ENCODE results near the gene OTUD7B.
A peak's percentile ranks its signal among the peaks of the same experiment; 100 is the strongest.
"Not testable (repeated sequence)": the region's sequence is repeated elsewhere in the genome, so short reads cannot be mapped to it uniquely, and the experiment has no call there.

Gene OTUD7B

GRCh38 chr1:149942885-149943284 is 67.6 kb downstream of the OTUD7B start:
- no peak for DNase-seq

- peak; percentile 27 for DNase-seq
Observed at GRCh38 chr1:149942207-149942606, 68.3 kb downstream of the OTUD7B start.

DNA sequence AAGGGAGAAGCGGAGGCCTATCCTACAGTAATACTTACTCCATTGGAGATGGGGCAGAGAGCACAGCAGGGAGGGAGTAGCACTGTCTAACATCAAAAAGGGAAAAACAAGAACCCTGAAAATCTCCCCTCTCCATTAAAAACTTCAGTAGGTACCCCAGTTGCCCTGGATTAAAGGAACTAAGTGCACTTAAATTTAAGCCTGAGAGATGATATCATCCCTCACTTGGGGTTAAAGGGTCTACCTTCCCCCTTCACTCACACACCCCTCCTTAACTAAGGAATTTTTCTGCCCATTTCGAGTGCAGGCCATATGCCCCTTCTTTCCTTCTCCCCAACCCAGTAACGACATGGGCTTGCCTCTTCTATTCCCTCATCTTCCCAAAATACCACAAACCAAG is 70.1 kb downstream of the OTUD7B start:
- DNase-seq = no peak

GRCh38 chr1:149938668-149939003 is 71.9 kb downstream of the OTUD7B start:
- DNase-seq = not testable (repeated sequence)

- no peak for DNase-seq
Observed at GRCh38 chr1:149937759-149938158, 72.8 kb downstream of the OTUD7B start.

GRCh38 chr1:149936992-149937705 is 73.4 kb downstream of the OTUD7B start:
- peak; percentile 37 for DNase-seq

GRCh38 chr1:149936170-149936991 is 74.1 kb downstream of the OTUD7B start, which contains the start of gene MTMR11:
Gene MTMR11, minus strand, starts transcription at chr1:149936879. Its CDS starts 232 bp downstream, at chr1:149936647.
- peak; percentile 52 for DNase-seq

DNA sequence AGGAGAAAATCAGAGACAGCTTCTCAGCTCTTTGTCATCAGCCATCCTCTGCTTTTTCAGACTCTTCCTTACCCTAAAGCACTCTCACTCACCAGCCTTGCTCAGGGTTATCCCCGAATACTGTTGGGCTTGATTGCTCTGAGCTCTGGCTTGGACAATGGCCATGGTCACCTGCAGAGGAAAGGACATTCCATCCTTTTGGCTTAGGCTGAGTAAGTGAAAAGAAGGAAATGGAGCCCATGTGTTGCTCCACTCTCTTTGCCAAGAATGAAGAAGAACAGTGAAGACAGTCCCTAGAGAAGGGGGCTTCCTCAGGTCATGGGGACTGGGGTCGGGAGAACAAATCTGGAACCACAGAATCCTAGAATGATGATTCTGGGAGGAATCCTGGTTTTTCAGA is 76.2 kb downstream of the OTUD7B start:
- DNase-seq = no peak

- DNase-seq = no peak
Observed at GRCh38 chr1:149933208-149933607, 77.3 kb downstream of the OTUD7B start.

- no peak for DNase-seq
Observed at GRCh38 chr1:149932474-149932873, 78.1 kb downstream of the OTUD7B start.

DNA sequence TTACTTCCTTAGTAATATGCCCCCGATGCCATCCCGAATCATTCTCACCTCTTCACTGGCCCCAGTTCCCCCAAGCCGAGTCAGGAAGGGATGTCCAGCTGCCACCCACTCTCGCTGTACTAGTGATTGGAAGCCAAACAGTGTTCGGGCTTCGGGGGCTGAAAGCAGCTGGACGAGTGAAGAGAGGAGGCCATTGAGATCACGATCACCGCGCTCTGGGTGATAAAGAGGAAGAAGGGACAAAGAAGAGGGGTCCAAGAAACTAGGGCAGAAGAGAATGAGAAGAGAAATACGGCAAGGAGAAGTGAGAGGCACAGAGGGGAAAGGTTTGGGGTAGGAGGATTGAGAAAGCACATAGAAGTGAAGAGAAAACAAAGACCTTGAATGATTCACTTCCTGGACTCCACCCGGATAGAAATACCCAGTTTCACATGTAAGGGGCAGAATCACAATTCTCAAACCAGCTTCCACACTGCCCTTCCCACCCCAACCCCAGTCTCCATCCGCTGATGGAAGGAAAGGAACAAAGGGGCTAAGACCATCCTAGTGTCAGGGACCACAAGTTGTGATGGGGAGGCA is 79.2 kb downstream of the OTUD7B start:
- DNase-seq = peak; percentile 44

DNA sequence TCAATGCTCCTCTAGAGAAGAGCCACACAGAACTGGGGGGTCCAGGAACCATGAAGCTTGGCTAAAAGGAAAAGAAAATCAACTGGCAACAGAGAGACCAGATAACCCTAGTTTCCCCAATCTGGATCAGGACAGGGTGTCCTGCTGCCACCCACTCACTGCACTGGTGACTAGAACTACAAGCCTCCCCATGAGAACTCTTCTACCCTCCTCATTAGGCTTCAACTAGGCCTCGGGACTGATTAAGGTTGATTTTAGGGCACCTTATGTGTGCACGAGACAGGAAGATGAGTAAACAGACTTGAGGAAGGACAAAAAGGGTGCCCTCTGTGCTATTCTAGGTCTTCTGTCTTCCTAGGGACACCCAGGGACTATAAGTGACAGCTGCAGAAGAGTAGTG is 80.7 kb downstream of the OTUD7B start:
- no peak for DNase-seq

DNA sequence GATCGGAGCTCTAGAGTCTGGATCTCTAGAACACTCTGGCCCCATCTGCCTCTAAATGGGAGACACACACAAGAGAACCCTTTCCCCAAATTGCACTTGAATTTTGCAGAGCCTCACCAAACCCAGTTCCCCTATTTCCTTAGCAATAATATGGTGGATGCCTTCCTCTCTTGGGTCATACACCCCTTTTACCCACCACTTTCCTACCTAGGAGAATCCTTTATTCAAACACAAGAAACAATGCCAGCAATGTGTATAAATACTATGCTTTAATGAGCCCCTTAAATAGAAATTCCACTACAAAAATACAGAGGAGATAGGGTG is 82.2 kb downstream of the OTUD7B start:
- no peak for DNase-seq

- peak; percentile 93 for DNase-seq
Observed at GRCh38 chr1:149927563-149928400, 82.7 kb downstream of the OTUD7B start, which contains the start of gene SF3B4. Gene SF3B4, minus strand, starts transcription at chr1:149927803. Its CDS starts 44 bp downstream, at chr1:149927759.

DNA sequence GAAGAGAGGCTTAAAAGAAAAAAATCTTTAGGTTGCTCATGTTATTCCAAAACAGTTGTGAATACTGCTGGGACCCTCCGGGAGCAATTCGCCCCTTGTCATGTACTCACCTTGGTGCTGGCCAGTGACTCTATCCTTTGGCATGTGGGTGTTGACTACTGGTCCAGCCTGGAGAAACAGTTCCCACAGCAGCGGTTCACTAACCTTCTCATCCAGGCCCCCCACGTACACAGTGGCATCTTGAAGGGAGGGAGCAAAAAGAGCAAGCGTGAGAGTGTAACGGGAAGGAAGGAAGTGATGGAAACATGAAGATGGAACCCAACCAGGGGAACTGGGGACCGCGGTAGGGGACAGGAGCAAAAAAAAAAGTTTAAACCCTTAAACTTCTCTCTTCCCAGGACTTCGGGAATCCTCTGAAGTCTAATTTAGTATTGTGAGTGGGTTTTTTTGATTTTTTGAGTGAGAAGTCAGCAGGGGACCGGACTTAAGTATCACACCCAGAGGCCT is 83.4 kb downstream of the OTUD7B start:
- DNase-seq = peak; percentile 40

DNA sequence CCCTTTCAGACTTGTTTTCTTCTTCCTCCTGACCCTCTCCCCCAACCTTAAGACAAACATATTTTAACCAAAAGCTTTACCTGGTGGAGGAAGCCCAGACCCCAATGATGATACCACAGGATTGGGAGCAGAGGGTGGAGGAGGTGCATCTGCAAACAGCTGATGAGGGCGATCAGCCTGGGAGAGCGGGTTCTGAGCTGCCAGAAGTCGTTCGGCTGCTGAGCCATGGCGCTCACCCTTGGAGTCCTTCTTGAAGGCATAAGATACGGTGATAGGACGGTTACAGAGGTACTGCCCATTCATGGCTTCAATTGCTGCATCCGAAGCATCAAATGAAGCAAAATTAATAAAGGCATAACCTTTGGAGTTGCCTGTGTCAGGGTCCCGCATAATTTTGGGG is 84.2 kb downstream of the OTUD7B start:
- DNase-seq = no peak

DNA sequence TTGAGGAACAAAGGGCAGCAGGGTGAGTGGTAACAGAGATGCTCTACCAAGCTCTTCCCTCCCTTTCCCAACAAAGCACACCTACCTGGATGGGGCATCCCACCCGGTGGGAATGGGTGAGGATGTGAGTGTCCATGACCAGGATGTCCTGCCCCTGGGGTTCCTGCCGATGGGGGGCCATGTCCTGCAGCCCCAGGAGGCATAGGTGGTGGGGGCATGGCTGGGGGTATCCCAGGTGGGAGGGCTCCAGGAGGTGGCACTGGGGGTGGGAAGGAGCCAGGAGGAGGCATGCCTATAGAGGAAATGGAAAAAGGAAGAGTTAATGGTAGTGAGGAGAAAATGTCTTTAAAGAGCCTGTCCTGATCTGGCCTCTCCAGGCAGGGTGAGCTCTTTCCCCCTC is 84.8 kb downstream of the OTUD7B start:
- DNase-seq = no peak

- DNase-seq = no peak
Observed at GRCh38 chr1:149925345-149925744, 85.2 kb downstream of the OTUD7B start.

- no peak for DNase-seq
Observed at GRCh38 chr1:149923626-149924025, 86.9 kb downstream of the OTUD7B start.

DNA sequence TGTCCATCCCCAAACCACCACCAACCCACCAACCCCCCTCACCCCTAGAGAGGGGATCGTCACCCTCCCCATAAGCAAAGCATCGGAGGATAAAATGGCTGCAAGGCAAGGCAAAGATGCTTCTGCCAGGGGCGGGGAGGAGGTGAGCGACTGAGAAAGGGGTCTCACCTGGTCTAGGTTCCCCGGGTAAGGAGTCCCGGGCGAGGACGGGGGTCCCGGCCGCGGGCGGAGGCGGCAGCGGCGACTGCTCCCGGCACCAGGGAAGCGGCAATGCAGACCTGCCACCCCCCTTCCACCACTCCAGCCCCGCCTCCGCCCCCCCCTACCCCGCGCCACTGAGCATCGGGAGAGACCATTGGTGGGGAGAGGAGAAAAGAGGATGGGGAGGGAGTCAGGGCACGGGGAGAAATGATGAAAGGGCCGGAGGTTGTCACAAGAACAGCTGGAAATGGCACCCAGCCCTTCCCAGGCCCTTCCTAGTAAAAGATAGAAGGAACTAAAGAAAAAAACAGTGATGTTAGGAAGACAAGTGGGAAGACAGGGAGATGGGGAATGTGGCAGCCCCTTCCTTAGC is 92.9 kb downstream of the OTUD7B start, which contains the start of gene SV2A:
Gene SV2A, minus strand, starts transcription at position 274 of the 574 bp plus-strand sequence. CDS start 4,004 bp downstream, outside the sequence.
- peak; percentile 72 for DNase-seq

DNA sequence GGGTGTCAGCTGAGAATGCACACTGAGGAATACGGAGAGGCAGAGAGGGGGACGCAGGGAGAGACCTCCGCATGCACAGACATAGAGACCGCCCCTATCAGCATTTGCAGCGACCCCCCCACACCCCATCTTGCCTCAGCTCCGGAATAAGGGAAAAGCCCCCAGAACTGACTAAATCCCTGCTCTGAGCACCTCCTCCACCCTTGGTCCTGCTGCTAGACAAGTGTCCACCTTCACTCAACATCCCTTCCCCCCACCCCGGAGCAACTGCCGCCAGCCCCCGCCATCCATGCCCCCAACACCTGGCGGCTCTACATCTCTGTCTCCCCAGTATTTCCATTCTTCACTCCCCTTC is 93.7 kb downstream of the OTUD7B start:
- DNase-seq = no peak
